Epithelial cell of proximal tubule (primary cell): ENCODE data around the gene BICRA. TPM values are rescaled to one million over a fixed set of nuclear protein-coding genes. Genes with fewer than 3 reads are reported as not detected.

Experiments used
- DNase-seq: peaks from one replicate; pipeline ENCODE4 v3.0.0-alpha.2; 2011; ENCODE audit warnings: low read depth
- H3K4me3 ChIP-seq: 2 replicates; pipeline ENCODE4 v1.5.1; 2011; ENCODE audit warnings: low read depth, mild to moderate bottlenecking, low read length
- total RNA-seq: library from RNA; depleted of rRNA; stranded (reverse); fragments of >200 nt; gene quantifications from 2 replicates; pipeline ENCODE4 v1.2.3, GENCODE V29; 2015
- TF ChIP-seq, protein P1 (sequence below): conservative IDR thresholded peaks from 2 replicates; pipeline ENCODE4 v1.5.1; 2012; ENCODE audit warnings: low read depth, mild to moderate bottlenecking, low read length

BICRA gene
- total RNA-seq, 1 donor from 2014 or later, result 2.1 TPM

- DNase-seq, result no peak
- TF ChIP-seq, protein P1, sequence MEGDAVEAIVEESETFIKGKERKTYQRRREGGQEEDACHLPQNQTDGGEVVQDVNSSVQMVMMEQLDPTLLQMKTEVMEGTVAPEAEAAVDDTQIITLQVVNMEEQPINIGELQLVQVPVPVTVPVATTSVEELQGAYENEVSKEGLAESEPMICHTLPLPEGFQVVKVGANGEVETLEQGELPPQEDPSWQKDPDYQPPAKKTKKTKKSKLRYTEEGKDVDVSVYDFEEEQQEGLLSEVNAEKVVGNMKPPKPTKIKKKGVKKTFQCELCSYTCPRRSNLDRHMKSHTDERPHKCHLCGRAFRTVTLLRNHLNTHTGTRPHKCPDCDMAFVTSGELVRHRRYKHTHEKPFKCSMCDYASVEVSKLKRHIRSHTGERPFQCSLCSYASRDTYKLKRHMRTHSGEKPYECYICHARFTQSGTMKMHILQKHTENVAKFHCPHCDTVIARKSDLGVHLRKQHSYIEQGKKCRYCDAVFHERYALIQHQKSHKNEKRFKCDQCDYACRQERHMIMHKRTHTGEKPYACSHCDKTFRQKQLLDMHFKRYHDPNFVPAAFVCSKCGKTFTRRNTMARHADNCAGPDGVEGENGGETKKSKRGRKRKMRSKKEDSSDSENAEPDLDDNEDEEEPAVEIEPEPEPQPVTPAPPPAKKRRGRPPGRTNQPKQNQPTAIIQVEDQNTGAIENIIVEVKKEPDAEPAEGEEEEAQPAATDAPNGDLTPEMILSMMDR, result no peak
- H3K4me3 ChIP-seq, result no peak overlapping the region
Measured at GRCh38 chr19:47680858-47681332, 72.0 kb downstream of the BICRA start.

DNA sequence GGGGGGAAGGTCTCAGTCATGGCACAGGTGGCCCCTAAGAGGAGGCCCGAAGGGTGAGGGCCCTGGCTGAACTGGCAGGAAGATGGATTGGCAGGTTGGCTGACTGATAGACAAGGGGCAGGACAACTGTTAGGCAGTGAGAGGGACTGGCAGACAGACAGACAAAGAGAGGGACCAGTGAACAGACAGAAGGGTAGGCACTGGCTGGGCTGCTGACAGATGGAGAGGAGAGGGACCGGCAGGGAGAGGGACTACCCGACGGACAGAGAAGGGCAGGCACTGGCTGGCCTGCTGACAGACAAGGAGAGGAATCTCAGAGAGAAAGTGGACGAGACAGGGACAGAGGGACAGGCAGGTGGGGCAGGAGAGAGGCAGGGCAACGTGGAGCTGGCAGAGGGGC lies 72.5 kb downstream of the BICRA start:
- H3K4me3 ChIP-seq, result no peak overlapping the region
- TF ChIP-seq, protein P1, result no peak

DNA sequence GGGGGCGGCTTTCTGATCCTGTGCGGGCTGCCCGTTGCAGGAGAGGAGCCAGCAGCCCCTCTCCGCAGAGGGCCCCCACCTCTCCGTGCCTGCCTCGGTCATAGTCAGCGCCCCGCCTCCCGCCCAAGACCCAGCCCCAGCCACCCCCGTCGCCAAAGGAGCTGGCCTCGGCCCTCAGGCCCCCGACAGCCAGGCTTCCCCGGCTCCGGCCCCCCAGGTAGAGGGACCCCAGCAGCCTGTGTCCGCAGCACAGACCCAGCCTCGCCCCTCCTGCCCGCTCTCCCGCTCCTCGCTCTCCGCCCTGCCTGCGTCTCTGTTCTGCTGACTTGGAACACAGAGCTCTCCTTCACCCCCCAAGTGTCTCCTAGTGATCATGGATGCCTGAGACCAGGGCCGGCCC lies 73.0 kb downstream of the BICRA start:
- TF ChIP-seq, protein P1, result no peak

More for the DNA sequence above, 72.5 kb downstream of the BICRA start:
- DNase-seq, result no peak

DNA sequence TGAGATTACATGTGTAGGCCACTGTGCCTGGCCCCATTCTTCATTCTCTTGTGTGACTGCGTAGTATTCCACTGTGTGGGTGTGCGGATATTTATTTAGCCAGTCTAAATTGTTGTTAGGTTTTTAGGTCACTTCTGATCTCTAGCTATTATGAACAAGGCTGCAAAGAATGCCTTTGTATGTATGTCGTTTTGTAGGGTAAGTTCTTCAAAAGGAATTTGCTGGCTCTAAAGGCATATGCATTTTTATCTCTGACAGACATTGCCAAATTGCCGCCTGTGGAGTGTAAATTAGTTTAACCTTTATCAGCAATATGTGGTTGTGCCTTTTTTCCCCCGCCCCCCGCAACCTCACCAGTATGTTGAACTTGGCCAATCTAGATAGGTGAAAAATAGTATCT lies 74.0 kb downstream of the BICRA start:
- no peak overlapping the region for H3K4me3 ChIP-seq
- TF ChIP-seq, protein P1, result no peak
- DNase-seq, result no peak

More for the DNA sequence above, 73.0 kb downstream of the BICRA start:
- no peak for DNase-seq
- H3K4me3 ChIP-seq, result no peak overlapping the region

- DNase-seq, result no peak
- TF ChIP-seq, protein P1, result no peak
- no peak overlapping the region for H3K4me3 ChIP-seq
Measured at GRCh38 chr19:47686679-47687450, 77.9 kb downstream of the BICRA start.

- H3K4me3 ChIP-seq, result no peak overlapping the region
- DNase-seq, result no peak
- TF ChIP-seq, protein P1, result no peak
Measured at GRCh38 chr19:47687906-47688305, 79.0 kb downstream of the BICRA start.

DNA sequence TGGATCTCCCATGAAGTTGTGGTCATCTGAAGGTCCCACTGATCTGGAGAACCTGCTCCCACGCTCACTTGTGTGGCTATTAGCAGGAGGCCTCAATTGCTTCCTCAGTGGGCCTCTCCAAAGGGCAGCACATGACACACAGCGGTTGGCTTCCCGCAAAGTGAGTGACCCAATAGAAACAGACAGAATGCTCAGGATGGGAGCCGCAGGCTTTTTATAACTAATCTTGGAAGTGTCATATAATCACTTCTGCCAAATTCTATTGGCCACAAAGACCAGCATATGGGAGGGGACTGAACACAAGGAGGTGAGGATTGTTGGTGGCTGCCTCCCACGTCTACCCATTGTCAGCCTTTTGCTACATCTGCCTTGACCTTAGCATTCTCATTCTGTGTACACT lies 82.2 kb downstream of the BICRA start:
- DNase-seq, result no peak
- H3K4me3 ChIP-seq, result no peak overlapping the region
- TF ChIP-seq, protein P1, result no peak
